SH-SY5Y (cell line): ENCODE measurements around the gene ITGA1.

Source experiments
- GATA2 ChIP-seq: IDR thresholded peaks from 2 replicates; pipeline ENCODE4 v1.6.1; 2011; ENCODE audit warnings: mild to moderate bottlenecking, low read depth, low read length
- GATA3 ChIP-seq: IDR thresholded peaks from 2 replicates; pipeline ENCODE4 v1.6.1; 2011; ENCODE audit warnings: low read depth, mild to moderate bottlenecking, low read length, moderate library complexity

DNA sequence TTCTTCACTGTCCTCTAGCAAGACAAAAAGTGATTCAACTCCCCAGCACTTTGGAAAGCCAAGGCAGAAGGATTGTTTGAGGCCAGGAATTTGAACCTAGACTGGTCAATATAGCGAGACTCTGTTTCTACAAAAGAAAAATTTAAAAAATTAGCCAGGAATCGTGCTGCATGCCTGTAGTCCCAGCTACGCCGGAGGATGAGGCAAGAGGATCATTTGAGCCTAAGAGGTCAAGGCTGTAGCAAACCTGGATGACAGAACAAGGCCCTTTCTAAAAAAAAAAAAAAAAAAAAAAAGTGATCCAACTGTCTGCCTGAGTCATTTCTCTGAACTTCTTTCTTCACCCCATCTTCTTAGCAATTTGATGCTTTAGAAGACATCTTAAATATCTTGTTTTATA lies 213.8 kb downstream of the ITGA1 start:
- TF ChIP-seq GATA2 (no peak), GATA3 (no peak)
